ENCODE measurements around the gene MTMR12. TPM values are rescaled to one million over a fixed set of nuclear protein-coding genes. Genes with fewer than 3 reads are reported as not detected.

MTMR12 gene
- total RNA-seq, 1 donor from 2014 or later = 23.6 TPM

GRCh38 chr5:32249668-32250067 is 63.1 kb downstream of the MTMR12 start:
- no peak for DNase-seq (ENCODE audit: low spot score in 2 of 2, unreplicated experiment in 2 of 2)
- Mint-ChIP-seq H3K27ac (no peak overlapping the region), H3K27me3 (ENCODE audit: low read depth) (no peaks in the 10 kb centered on the region), H3K9me3 (peaks cover 5% of the 10 kb centered on the region), H3K36me3 (peaks cover 59% of the 10 kb centered on the region), H3K4me3 (no peak overlapping the region), H3K4me1 (no peaks in the 10 kb centered on the region)
- TF ChIP-seq CTCF (IDR thresholded peaks at IDR 0.05; ENCODE audit: unreplicated experiment) = no peak

GRCh38 chr5:32245742-32246141 is 67.0 kb downstream of the MTMR12 start:
- no peak for DNase-seq (ENCODE audit: low spot score in 2 of 2, unreplicated experiment in 2 of 2)
- Mint-ChIP-seq H3K4me1 (no peaks in the 10 kb centered on the region), H3K27ac (no peak overlapping the region), H3K27me3 (ENCODE audit: low read depth) (no peaks in the 10 kb centered on the region), H3K9me3 (peaks cover 5% of the 10 kb centered on the region), H3K36me3 (peaks cover 50% of the 10 kb centered on the region), H3K4me3 (no peak overlapping the region)
- no peak for TF ChIP-seq CTCF (IDR thresholded peaks at IDR 0.05; ENCODE audit: unreplicated experiment)

DNA sequence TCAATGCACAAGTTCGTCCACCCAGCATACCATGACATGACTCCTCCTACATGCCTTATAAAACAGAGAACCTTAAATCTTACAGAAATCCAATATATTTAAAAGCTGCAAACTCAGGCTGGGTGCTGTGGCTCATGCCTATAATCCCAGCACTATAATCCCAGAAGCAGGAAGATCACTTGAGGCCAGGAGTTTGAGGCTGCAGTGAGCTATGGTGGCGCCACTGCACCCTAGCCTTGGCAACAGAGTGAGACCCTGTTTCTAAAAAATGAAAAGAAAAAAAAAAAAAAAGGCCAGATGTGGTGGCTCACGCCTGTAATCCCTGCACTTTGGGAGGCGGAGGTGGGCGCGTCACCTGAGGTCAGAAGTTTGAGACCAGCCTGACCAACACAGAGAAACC is 68.7 kb downstream of the MTMR12 start:
- no peak for DNase-seq (ENCODE audit: low spot score in 2 of 2, unreplicated experiment in 2 of 2)
- peaks cover 5% of the 10 kb centered on the region for H3K9me3 Mint-ChIP-seq
- peaks cover 58% of the 10 kb centered on the region for H3K36me3 Mint-ChIP-seq
- no peaks in the 10 kb centered on the region for H3K27me3 Mint-ChIP-seq (ENCODE audit: low read depth)
- TF ChIP-seq CTCF (IDR thresholded peaks at IDR 0.05; ENCODE audit: unreplicated experiment) = no peak
- no peak overlapping the region for H3K27ac Mint-ChIP-seq
- H3K4me1 Mint-ChIP-seq = no peaks in the 10 kb centered on the region
- H3K4me3 Mint-ChIP-seq = no peak overlapping the region

DNA sequence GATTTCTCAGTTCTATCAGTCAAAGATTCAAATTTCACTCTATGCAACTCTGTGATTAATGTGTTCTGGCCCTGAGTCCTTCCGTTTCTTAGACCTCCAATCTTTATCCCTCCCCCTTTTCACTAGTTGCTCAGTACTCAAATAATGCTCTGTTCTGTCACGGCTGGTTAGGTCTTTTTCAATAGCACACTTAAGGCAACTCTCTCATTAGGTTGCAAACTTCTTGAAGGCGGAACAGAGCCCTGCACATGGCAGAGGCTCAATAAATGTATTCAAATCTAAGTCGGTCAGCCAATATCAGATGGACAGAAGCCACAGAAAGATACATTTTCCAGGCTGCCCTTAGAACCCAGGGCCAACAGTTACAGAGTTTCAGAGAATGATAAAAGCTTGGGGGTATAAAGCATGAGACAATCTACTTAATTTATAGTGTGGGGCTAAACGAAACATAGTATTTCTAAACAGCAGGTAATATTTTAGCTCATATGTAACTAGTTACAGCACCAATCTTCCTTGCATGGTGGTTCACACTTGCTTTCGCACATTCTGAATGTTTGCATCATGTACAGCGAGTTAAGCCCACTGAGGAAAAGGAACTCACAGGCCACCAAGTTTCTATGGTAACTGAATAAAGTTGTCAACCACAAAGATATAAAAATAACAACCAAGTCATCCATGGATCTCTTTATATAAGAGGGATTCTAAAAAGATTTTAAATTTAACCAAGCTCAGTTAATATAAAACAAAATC is 71.5 kb downstream of the MTMR12 start:
- no peak for DNase-seq (ENCODE audit: low spot score in 2 of 2, unreplicated experiment in 2 of 2)
- peaks cover 36% of the 10 kb centered on the region for H3K36me3 Mint-ChIP-seq
- no peaks in the 10 kb centered on the region for H3K9me3 Mint-ChIP-seq
- no peak overlapping the region for H3K4me3 Mint-ChIP-seq
- no peak for TF ChIP-seq CTCF (IDR thresholded peaks at IDR 0.05; ENCODE audit: unreplicated experiment)
- no peaks in the 10 kb centered on the region for H3K27me3 Mint-ChIP-seq (ENCODE audit: low read depth)
- no peak overlapping the region for H3K27ac Mint-ChIP-seq
- H3K4me1 Mint-ChIP-seq = no peaks in the 10 kb centered on the region

DNA sequence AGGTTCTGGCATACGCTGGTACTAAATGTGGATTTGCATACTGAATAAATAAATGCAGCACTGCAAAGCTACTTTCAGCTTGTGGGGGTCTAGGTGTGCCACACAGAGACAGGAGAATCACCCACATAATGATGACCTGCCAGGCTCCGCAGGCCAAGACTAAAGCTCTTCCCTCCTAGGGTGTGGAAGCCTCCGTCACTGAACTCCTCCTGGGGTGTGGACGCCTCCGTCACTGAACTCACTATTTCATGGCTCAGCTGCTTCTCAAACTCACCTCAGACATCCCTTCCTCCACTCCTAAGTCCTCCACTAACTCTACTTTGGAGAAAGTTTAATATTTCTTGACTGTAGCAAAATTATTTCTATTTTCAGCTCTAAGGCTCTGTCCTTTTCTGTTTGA is 73.4 kb downstream of the MTMR12 start:
- no peak for TF ChIP-seq CTCF (IDR thresholded peaks at IDR 0.05; ENCODE audit: unreplicated experiment)
- Mint-ChIP-seq H3K27ac (no peak overlapping the region), H3K36me3 (peaks cover 30% of the 10 kb centered on the region)

More for the DNA sequence above, 73.4 kb downstream of the MTMR12 start:
- H3K4me1 Mint-ChIP-seq = no peaks in the 10 kb centered on the region
- H3K27me3 Mint-ChIP-seq (ENCODE audit: low read depth) = no peaks in the 10 kb centered on the region
- H3K4me3 Mint-ChIP-seq = no peak overlapping the region
- H3K9me3 Mint-ChIP-seq = no peaks in the 10 kb centered on the region
- DNase-seq (ENCODE audit: low spot score in 2 of 2, unreplicated experiment in 2 of 2) = no peak
